ENCODE data around the gene TOP3B. TPM values are rescaled to one million over a fixed set of nuclear protein-coding genes. Genes with fewer than 3 reads are reported as not detected.

Gene TOP3B
- total RNA-seq, 1 donor from 2014 or later = 53.9 TPM

DNA sequence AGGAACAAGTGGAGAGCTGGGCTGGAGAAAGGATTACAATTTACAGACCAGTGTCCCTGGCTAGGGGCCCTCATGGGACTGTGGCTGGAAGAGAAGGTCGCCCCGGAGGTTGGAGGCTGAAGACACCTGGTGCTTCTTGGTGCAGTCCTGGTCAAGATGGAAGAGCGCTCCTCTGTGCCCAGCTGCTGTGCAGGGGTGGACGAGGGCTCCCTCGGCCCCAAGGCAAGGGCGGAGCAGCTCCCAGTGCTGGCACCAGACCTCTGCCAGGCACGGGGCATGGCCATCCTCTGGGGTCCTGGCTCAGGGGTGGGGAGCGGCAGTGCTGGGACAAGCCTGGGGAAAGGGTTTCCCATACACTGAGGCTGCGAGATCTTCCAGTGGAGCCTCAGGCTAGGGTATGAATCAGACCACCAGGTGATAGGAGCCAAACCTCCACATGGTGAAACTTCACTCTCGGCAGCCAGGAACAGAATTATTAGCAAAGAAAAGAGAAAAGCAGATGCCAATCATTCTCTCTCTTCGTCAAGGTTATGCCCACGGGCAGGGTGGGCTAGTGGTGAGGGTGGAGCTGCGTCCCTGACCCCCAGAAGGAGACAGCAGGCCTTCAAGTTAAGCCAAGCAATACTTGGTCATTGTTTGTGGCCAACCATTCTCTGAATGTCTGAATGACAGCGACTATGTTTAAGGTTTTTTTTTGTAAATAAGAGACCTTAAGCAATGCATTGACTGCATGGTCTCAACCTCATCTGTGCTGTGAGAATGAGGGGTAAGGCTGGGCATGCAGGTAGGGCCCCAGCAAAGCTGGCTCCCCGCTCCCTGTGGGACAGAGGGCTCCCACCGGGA lies 62.0 kb downstream of the TOP3B start:
- no peak overlapping the region for H3K27ac ChIP-seq
- Mint-ChIP-seq H3K9me3 (no peaks in the 10 kb centered on the region), H3K4me1 (peaks cover 24% of the 10 kb centered on the region), H3K4me3 (no peak overlapping the region), H3K27me3 (ENCODE audit: insufficient read depth, low read depth) (peaks cover 6% of the 10 kb centered on the region), H3K27ac (no peak overlapping the region), H3K36me3 (no peaks in the 10 kb centered on the region)
- H3K9ac ChIP-seq = no peak overlapping the region
- no peak overlapping the region for H2AFZ ChIP-seq (replicated peaks)
- TF ChIP-seq, protein P1, sequence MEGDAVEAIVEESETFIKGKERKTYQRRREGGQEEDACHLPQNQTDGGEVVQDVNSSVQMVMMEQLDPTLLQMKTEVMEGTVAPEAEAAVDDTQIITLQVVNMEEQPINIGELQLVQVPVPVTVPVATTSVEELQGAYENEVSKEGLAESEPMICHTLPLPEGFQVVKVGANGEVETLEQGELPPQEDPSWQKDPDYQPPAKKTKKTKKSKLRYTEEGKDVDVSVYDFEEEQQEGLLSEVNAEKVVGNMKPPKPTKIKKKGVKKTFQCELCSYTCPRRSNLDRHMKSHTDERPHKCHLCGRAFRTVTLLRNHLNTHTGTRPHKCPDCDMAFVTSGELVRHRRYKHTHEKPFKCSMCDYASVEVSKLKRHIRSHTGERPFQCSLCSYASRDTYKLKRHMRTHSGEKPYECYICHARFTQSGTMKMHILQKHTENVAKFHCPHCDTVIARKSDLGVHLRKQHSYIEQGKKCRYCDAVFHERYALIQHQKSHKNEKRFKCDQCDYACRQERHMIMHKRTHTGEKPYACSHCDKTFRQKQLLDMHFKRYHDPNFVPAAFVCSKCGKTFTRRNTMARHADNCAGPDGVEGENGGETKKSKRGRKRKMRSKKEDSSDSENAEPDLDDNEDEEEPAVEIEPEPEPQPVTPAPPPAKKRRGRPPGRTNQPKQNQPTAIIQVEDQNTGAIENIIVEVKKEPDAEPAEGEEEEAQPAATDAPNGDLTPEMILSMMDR (IDR thresholded peaks at IDR 0.05) = no peak
- TF ChIP-seq EZH2phosphoT487 (IDR thresholded peaks at IDR 0.05) (no peak), EZH2 (IDR thresholded peaks at IDR 0.05) (no peak)
- H3K9me3 ChIP-seq (ENCODE audit: low read depth) = no peaks in the 10 kb centered on the region
- H3K36me3 ChIP-seq = no peaks in the 10 kb centered on the region
- no peaks in the 10 kb centered on the region for H3K79me2 ChIP-seq (ENCODE audit: low read depth)
- H3F3A ChIP-seq (ENCODE audit: low read depth) = peaks cover 43% of the 10 kb centered on the region
- H4K20me1 ChIP-seq (ENCODE audit: low read depth) = peaks cover 11% of the 10 kb centered on the region
- H3K4me3 ChIP-seq = no peak overlapping the region
- no peak for DNase-seq (ENCODE audit: low spot score)
- peak overlapping the region; percentile 56 for H3K4me2 ChIP-seq
- no peaks in the 10 kb centered on the region for H3K27me3 ChIP-seq
- H3K4me1 ChIP-seq = peaks cover 55% of the 10 kb centered on the region

DNA sequence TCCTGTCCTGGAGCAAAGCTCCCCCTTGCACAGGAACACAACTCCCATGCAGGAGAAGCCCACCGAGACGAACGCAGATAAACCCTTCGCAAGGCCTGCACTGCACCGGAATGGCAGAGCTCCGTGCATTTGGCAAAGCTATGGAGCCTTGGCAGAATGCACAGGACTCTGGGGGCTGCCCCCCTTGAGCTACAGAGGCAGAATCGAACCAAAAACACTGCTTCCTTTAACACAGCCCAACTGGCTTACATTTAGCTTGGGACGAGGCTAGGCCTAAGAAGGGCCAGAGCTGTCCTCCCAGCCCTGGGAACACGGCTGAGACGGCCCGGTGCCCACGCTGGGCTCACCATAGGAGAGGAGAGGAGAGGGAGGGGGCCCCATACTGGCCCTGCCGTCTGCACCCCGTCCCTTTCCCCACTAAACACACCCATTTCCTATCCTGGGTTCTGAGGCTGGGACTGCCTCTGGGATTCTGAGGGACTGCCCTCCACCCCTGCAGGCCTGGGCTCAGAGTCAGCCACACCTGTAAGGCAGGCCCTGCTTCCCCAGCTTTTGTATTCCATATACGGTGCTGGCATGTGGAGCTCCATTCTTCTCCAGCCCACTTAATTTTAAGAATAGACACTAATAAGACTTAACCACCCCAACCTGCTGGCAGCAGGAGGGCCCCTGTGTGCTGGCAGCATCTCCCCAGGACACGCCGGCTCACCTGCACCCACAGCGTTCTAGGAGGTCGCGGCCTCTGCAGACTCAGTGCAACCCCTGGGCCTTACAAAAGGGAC lies 62.9 kb downstream of the TOP3B start:
- Histone ChIP-seq H3K27me3 (no peaks in the 10 kb centered on the region), H3K27ac (peak overlapping the region; percentile 34), H3F3A (ENCODE audit: low read depth) (peaks cover 38% of the 10 kb centered on the region), H3K9ac (no peak overlapping the region), H3K4me1 (peaks cover 48% of the 10 kb centered on the region), H3K9me3 (ENCODE audit: low read depth) (no peaks in the 10 kb centered on the region), H3K79me2 (ENCODE audit: low read depth) (no peaks in the 10 kb centered on the region), H3K4me3 (no peak overlapping the region), H4K20me1 (ENCODE audit: low read depth) (peaks cover 11% of the 10 kb centered on the region), H2AFZ (replicated peaks) (no peak overlapping the region), H3K36me3 (no peaks in the 10 kb centered on the region), H3K4me2 (peak overlapping the region; percentile 56)
- no peaks in the 10 kb centered on the region for H3K36me3 Mint-ChIP-seq
- peak; percentile 46 for DNase-seq (ENCODE audit: low spot score)
- H3K27ac Mint-ChIP-seq = no peak overlapping the region
- no peak for TF ChIP-seq EZH2 (IDR thresholded peaks at IDR 0.05)
- TF ChIP-seq, protein P1 (IDR thresholded peaks at IDR 0.05) = no peak
- TF ChIP-seq EZH2phosphoT487 (IDR thresholded peaks at IDR 0.05) = no peak
- H3K9me3 Mint-ChIP-seq = no peaks in the 10 kb centered on the region
- no peak overlapping the region for H3K4me3 Mint-ChIP-seq
- H3K4me1 Mint-ChIP-seq = peaks cover 20% of the 10 kb centered on the region
- peaks cover 6% of the 10 kb centered on the region for H3K27me3 Mint-ChIP-seq (ENCODE audit: insufficient read depth, low read depth)

DNA sequence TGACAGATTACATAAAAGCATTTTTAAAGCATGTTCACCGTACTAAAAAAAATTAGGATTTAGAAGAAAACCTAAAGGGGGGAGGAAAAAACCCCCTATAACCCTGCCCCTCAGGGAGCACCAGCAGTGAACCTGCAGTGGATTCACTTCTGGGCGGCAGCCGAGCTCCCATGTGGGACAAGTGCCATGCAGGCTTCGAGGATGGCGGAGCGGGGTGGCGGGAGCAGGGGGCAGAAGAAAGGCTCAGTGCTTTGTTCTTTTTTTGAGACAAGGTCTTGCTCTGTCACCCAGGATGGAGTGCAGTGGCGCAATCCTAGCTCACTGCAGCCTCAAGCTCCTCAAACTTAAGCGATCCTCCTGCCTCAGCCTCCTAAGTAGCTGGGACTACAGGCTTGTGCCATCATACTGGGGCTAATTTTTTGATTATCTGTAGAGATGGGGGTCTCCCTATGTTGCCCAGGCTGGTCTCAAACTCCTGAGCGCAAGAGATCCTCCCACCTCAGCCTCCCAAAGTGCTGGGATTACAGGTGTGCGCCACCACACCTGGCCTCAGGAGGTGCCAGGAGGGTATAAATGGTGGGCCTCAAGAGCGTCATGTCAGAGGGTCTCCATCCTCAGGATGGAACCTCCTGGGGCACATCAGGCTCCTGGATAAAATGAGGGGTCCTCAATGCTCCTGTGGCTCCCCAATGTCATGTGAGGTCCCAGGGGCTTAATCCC lies 64.0 kb downstream of the TOP3B start:
- Mint-ChIP-seq H3K4me1 (peaks cover 20% of the 10 kb centered on the region), H3K27ac (no peak overlapping the region), H3K4me3 (no peak overlapping the region), H3K27me3 (ENCODE audit: insufficient read depth, low read depth) (peaks cover 5% of the 10 kb centered on the region), H3K36me3 (no peaks in the 10 kb centered on the region), H3K9me3 (no peaks in the 10 kb centered on the region)
- Histone ChIP-seq H3K9me3 (ENCODE audit: low read depth) (no peaks in the 10 kb centered on the region), H3K36me3 (no peaks in the 10 kb centered on the region), H3K4me3 (no peak overlapping the region), H3K79me2 (ENCODE audit: low read depth) (no peaks in the 10 kb centered on the region), H3K9ac (no peak overlapping the region), H3K4me2 (no peak overlapping the region), H3K27me3 (no peaks in the 10 kb centered on the region), H3K27ac (no peak overlapping the region), H3F3A (ENCODE audit: low read depth) (peaks cover 40% of the 10 kb centered on the region), H3K4me1 (peaks cover 48% of the 10 kb centered on the region), H2AFZ (replicated peaks) (no peak overlapping the region), H4K20me1 (ENCODE audit: low read depth) (peaks cover 11% of the 10 kb centered on the region)
- DNase-seq (ENCODE audit: low spot score) = no peak
- no peak for TF ChIP-seq EZH2phosphoT487 (IDR thresholded peaks at IDR 0.05)
- no peak for TF ChIP-seq EZH2 (IDR thresholded peaks at IDR 0.05)
- TF ChIP-seq, protein P1 (IDR thresholded peaks at IDR 0.05) = no peak

Measured in neural progenitor cell (in vitro differentiated cells).